NCI-H774 (cell line): ENCODE measurements around the gene PMVK.
"Not testable (repeated sequence)": the region's sequence is repeated elsewhere in the genome, so short reads cannot be mapped to it uniquely, and the experiment has no call there.

ENCODE experiments used
- DNase-seq: peaks from one replicate; lab custom pipeline; 2025; lab: John Stamatoyannopoulos, UW

Gene PMVK

GRCh38 chr1:154936555-154937084 lies at the start of gene PMVK:
PMVK (minus strand) TSS chr1:154936719; CDS start chr1:154936685, 34 bp downstream.
- peak; percentile 94 for DNase-seq

- DNase-seq, result no peak
These were observed 47.4 kb upstream of the PMVK start for GRCh38 chr1:154983776-154984466.

GRCh38 chr1:154982897-154983648 lies 46.6 kb upstream of the PMVK start, which contains the start of gene FLAD1:
FLAD1 (plus strand) TSS chr1:154983344; CDS start chr1:154983695, 351 bp downstream.
- peak; percentile 99 for DNase-seq

- DNase-seq, result no peak
These were observed 45.8 kb upstream of the PMVK start for GRCh38 chr1:154982341-154982740.

- no peak for DNase-seq
These were observed 41.8 kb upstream of the PMVK start for GRCh38 chr1:154978360-154978759.

GRCh38 chr1:154977762-154978161 lies 41.2 kb upstream of the PMVK start:
- not testable (repeated sequence) for DNase-seq

- no peak for DNase-seq
These were observed 39.0 kb upstream of the PMVK start for GRCh38 chr1:154975409-154976059.

- DNase-seq, result peak; percentile 94
These were observed 38.4 kb upstream of the PMVK start for GRCh38 chr1:154974808-154975408.

GRCh38 chr1:154974102-154974807 lies 37.7 kb upstream of the PMVK start, which contains the start of gene CKS1B:
CKS1B (plus strand) TSS chr1:154974681; CDS start chr1:154974746, 65 bp downstream.
- peak; percentile 100 for DNase-seq

- peak; percentile 90 for DNase-seq
These were observed 37.0 kb upstream of the PMVK start for GRCh38 chr1:154973344-154974101.

GRCh38 chr1:154972517-154973343 lies 36.2 kb upstream of the PMVK start:
- no peak for DNase-seq

- no peak for DNase-seq
These were observed 35.6 kb upstream of the PMVK start for GRCh38 chr1:154972213-154972516.

GRCh38 chr1:154971341-154971998 lies 35.0 kb upstream of the PMVK start:
- DNase-seq, result no peak

GRCh38 chr1:154970631-154971340 lies 34.3 kb upstream of the PMVK start, which contains the start of gene SHC1:
SHC1 (minus strand) TSS chr1:154970747; CDS start chr1:154970526, 221 bp downstream.
- DNase-seq, result peak; percentile 75

- DNase-seq, result no peak
These were observed 33.4 kb upstream of the PMVK start for GRCh38 chr1:154969860-154970452.

- no peak for DNase-seq
These were observed 32.7 kb upstream of the PMVK start for GRCh38 chr1:154969246-154969645.

GRCh38 chr1:154968731-154969130 lies 32.2 kb upstream of the PMVK start:
- no peak for DNase-seq

- no peak for DNase-seq
These were observed 30.9 kb upstream of the PMVK start for GRCh38 chr1:154967331-154967950.
